ENCODE measurements around the gene RMI2.

The RMI2 gene

GRCh38 chr16:11327277-11328171 is 17.7 kb upstream of the RMI2 start:
- no peak for FAIRE-seq
- no peak for DNase-seq (ENCODE audit: low spot score)

DNA sequence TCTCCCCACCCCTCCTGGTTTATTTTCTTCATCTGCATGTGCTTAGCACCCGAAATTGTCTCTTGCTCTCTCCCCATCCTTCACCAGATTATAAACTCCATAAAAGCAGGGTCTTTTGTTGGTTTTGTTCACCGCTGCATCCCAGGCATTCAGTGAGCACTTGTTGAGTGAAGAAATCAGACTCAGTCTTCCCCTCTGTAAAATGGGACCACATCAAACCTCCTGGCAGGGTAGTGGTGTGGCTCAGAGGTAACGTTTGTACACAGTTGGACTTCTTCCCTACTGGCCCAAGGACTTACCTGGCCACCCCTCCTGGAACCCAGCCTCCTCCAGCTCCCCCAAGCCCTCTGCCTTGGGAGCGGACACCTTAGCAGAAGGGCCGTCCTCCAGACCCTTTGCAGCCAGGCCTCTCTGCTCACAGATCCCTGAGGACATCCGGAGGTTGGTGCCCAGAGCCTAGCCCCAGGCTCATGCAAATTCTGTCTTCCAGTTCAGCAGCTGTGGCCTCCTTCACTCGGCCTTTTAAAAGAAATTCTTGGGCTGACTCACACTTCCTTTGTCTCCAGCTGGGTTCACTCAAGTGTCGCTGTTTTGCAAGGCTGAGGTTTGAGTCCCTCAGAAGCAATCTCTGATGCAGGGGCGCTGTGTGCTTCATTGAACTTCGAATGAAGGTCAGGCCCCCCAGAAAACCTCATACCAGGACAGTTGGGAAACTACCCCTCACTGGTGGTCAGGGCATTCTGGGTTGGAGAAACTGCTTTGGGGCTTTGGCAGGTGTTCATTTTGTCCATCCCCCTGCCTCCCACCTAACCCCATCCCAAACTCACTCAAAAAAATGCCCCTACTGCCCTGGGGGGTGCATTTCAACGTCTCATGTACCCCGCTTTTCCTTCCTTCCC is 16.8 kb upstream of the RMI2 start:
- no peak for FAIRE-seq

GRCh38 chr16:11329071-11329491 is 16.2 kb upstream of the RMI2 start:
- FAIRE-seq (no peak), DNase-seq (ENCODE audit: low spot score) (peak; percentile 55)

More for the DNA sequence above, 16.8 kb upstream of the RMI2 start:
- DNase-seq (ENCODE audit: low spot score) = peak; percentile 87

GRCh38 chr16:11329891-11330290 is 15.4 kb upstream of the RMI2 start:
- FAIRE-seq = no peak

GRCh38 chr16:11330526-11331237 is 14.6 kb upstream of the RMI2 start:
- DNase-seq (ENCODE audit: low spot score) (peak; percentile 65), FAIRE-seq (no peak)

More at GRCh38 chr16:11329891-11330290, 15.4 kb upstream of the RMI2 start:
- no peak for DNase-seq (ENCODE audit: low spot score)

DNA sequence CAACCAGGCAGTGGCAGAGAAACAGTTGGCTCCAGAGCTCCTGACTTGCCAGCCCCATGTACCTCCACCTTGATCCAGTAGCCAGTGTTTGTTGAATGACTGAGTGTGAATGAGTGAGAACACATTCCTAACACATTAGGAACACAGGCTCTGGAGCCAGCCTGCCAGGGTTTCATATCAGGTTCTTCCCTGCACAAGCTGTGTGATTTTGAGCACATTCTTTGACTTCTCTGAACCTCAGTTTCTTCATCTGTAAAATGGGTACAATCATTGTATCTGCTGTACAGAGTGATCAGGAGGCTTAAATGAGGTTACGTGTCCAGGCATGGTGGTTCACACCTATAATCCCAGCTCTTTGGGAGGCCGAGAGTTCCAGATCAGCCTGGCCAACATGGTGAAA is 13.3 kb upstream of the RMI2 start:
- FAIRE-seq (no peak), DNase-seq (ENCODE audit: low spot score) (no peak)

DNA sequence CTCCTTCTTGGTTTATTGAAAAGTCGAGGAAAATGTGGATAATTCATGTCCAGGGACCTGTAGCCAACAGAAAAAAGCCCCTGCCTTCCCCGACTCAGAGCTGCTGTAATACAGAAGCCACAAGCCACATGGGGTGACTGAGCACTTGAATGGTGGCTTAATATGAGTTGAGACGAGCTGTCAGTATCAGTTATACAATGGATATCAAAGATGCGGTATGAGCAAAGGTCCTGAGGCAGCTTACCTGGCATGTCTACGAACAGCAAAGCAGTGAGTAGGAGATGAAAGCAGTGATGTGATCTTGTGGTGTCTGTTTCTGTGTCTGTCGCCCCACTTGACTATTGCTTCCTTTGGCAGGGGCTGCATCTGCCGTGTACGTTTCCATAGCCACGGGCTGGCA is 12.2 kb upstream of the RMI2 start:
- FAIRE-seq = no peak
- no peak for DNase-seq (ENCODE audit: low spot score)

DNA sequence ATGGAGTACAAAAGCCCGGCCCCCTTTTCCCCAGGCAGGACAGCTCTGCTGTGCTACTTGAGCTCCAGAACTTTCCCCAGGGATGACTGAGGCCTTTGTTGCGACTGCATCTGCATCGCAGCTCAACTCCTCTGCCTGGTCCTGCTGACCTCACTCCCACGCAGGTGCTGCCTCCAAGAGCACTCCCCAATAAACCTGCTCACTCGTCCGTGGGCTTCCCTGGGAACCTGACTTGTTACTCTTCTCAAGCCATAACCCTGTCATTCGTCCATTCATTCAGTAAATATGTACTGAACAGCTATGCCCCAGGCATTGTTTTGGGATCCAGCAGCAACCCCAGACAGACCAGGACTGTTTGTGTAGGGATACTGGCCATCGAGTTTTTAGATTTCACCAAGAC is 11.6 kb upstream of the RMI2 start:
- FAIRE-seq = no peak
- DNase-seq (ENCODE audit: low spot score) = no peak

GRCh38 chr16:11334831-11335404 is 10.3 kb upstream of the RMI2 start:
- DNase-seq (ENCODE audit: low spot score) (no peak), FAIRE-seq (no peak)

DNA sequence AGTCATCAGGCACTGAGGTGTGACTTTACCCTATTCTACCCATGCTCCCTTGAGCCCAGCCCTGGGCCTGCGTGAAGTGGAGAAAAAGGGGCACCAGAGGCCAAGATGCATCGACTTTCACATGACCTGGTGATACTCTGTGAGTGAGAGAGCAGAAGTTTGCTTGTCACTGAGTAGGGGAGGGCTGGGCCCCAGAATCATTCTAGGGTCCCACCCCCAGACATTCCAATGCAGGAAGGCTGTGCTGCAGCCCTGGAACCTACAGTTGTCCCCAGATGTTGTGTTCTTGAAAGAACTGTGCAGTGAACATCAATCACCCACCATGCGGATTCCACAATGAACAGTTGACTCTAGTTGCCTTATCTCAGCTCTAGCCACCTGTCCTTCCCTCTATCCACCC is 6.2 kb upstream of the RMI2 start:
- FAIRE-seq = no peak
- no peak for DNase-seq (ENCODE audit: low spot score)

DNA sequence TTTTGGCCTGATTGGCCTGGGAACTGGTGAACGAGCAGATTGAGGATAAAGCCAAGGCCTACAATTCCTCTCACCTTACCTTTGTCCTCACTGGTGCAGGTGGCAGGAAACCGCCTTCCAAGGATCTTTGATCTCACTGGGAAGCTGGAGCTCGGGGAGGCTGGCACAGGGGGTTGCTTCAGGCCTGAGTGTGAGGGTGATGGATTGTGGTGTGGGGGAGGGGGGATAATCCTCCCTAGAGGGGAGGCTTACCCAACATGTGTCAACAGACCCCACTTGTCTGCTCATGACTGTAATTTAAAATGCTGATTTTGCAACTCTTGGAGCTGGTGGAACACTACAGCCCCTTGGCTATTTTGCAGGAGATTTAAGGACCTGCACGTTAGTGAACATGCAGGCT is 4.5 kb upstream of the RMI2 start:
- no peak for FAIRE-seq

DNA sequence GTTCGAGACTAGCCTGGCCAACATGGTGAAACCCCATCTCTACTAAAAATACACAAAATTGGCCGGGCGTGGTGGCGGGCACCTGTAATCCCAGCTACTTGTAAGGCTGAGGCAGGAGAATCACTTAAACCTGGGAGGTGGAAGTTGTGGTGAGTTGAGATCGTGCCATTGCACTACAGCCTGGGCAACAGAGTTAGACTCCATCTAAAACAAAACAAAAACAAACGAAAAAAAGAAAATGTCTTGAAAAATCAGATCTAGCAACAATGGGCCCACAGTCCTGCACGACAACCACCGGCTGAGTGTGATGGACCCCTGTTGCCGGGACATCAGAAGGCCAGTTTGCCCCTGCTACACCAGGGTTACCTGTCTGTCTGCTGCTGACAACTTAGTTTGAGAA is 3.9 kb upstream of the RMI2 start:
- FAIRE-seq = no peak

More for the DNA sequence above, 4.5 kb upstream of the RMI2 start:
- DNase-seq (ENCODE audit: low spot score) = no peak

DNA sequence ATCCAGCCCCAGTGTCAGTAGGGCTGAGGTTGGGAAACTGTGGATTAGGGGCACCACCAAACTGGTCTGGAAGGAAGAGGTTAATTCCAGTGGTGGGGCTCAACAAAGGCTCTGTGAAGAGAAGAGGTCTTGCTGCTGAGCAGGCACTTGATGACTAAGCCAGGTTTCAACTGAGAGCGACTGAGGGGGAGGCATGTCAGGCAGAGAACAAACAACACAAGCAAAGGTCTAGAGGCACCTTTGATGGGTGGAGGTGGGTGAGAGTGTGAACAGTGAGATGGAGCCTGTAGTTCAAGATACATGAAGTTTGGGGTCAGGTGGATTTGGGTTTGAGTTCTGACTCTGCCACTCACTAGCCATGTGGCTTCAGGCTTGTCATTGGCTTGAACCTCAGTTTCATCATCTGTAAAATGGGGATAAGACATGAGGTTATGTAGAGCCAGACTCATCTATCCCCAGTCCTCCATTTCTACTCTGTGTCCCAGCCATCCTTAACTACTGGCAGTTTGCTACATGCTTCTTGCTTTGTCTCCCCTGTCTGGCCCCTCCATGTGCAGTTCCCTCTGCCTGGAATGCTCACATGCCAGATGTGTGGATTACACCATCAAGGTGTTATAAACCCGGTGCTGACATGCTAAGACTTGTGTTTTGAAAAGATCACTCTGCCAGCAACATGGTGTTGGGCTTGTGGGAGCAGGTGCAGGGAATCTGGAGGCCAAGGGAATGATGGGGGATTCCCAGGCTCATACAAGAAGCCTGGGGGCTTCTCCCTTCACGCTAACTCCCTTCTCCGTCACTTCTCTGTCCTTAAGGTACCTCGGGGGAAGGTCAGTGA is 3.0 kb upstream of the RMI2 start:
- DNase-seq (ENCODE audit: low spot score) (no peak), FAIRE-seq (no peak)

More for the DNA sequence above, 3.9 kb upstream of the RMI2 start:
- DNase-seq (ENCODE audit: low spot score) = no peak

DNA sequence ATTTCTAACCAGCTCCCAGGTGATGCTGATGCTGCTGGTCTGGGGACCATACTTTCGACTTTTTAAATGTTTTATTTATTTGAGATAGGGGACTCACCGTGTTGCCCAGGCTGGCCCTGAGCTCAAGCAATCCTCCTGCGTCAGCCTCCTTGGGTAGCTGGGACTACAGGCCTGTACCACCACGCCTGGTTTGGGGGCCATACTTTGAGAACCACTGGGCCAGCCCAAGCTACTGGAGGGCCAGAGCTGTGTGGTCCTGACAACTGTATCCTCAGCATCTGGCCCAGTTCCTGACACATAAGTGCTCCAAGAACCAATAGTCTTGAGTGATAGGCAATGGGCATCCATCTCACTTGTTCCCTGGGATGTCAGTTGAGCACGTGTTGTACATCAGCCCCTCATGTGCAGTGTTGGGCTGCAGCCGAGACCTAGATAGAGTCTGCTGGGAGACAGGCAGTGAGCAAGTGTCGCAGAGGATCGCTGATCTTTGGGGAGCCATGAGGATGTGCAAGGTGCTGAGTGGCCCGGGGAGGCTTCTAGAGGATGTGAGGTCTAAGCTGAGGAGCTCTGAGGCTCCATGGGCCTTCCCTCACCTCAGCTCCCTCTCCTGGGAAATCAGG is 1.6 kb downstream of the RMI2 start:
- DNase-seq (ENCODE audit: low spot score) = no peak
- no peak for FAIRE-seq

DNA sequence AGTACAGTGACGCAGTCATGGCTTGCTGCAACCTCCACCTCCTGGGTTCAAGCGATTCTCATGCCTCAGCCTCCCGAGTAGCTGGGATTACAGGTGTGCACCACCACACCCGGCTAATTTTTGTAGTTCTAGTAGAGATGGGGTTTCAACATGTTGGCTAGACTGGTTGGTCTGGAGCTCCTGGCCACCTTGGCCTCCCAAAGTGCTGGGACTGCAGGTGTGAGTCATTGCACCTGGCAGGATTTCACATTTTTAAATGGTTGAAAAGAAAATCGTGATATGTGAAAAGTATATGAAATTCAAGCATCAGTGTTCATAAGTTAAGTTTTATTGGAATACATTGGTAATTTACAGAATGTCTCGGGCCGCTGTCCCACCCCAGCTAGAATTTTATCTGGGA is 2.6 kb downstream of the RMI2 start:
- FAIRE-seq (no peak), DNase-seq (ENCODE audit: low spot score) (no peak)

GRCh38 chr16:11348737-11349598 is 3.7 kb downstream of the RMI2 start:
- no peak for FAIRE-seq

DNA sequence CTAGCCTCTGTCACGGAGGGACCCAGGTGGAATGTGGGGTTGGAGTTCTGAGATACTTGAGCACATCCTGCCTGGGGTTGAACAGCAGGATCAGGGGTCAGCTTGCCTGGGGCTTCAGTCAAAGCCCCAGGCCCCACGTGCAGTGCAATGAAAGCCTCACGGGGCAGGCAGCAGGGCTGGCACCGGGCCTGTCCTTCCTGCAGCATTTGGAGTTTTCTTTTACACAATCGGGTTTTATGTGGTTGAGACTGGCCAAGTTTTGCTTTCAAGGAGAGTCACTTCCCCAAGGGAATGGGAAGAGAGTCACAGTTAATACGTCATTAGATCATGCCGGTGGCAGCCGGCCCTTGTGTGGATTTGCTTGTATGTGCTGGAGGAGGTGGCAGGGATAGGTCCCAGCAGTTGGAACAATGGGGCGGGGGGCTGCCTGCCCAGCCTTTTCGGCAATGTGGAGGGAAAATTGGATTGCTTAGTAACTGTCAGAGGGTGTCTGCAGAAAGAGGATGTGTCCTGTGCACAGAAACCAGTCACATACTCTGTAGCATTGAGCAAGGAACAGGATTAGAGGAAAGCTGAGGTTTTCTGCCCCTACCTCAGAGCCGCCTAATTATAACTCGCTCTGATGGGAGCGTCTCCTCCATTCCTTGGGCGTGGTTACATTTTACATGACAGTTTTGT is 4.5 kb downstream of the RMI2 start:
- DNase-seq (ENCODE audit: low spot score) = no peak
- FAIRE-seq = no peak

More at GRCh38 chr16:11348737-11349598, 3.7 kb downstream of the RMI2 start:
- DNase-seq (ENCODE audit: low spot score) = no peak

- FAIRE-seq (no peak), DNase-seq (ENCODE audit: low spot score) (no peak)
Observed at GRCh38 chr16:11350519-11350918, 5.3 kb downstream of the RMI2 start.
